Measurements from ENCODE around the gene ZNF488.
"Not testable (repeated sequence)": the region's sequence is repeated elsewhere in the genome, so short reads cannot be mapped to it uniquely, and the experiment has no call there.

Gene ZNF488

GRCh38 chr10:47409866-47410256, 25.8 kb upstream of the ZNF488 start:
- DNase-seq = no peak

GRCh38 chr10:47409171-47409865, 25.2 kb upstream of the ZNF488 start:
- no peak for DNase-seq

- DNase-seq = no peak
Measured at GRCh38 chr10:47408606-47409005, 24.5 kb upstream of the ZNF488 start.

GRCh38 chr10:47406870-47407691, 23.0 kb upstream of the ZNF488 start:
- DNase-seq = no peak

- no peak for DNase-seq
Measured at GRCh38 chr10:47406548-47406869, 22.4 kb upstream of the ZNF488 start.

GRCh38 chr10:47405857-47406547, 21.9 kb upstream of the ZNF488 start:
- no peak for DNase-seq

- DNase-seq = no peak
Measured at GRCh38 chr10:47404937-47405336, 20.8 kb upstream of the ZNF488 start.

- DNase-seq = no peak
Measured at GRCh38 chr10:47404446-47404845, 20.4 kb upstream of the ZNF488 start.

GRCh38 chr10:47403446-47404318, 19.6 kb upstream of the ZNF488 start:
- DNase-seq = no peak

GRCh38 chr10:47402641-47403301, 18.7 kb upstream of the ZNF488 start:
- no peak for DNase-seq

- DNase-seq = no peak
Measured at GRCh38 chr10:47401874-47402640, 18.0 kb upstream of the ZNF488 start.

GRCh38 chr10:47401210-47401609, 17.1 kb upstream of the ZNF488 start:
- DNase-seq = no peak

GRCh38 chr10:47400786-47401185, 16.7 kb upstream of the ZNF488 start:
- DNase-seq = no peak

GRCh38 chr10:47400251-47400650, 16.2 kb upstream of the ZNF488 start:
- no peak for DNase-seq

GRCh38 chr10:47397256-47397655, 13.2 kb upstream of the ZNF488 start:
- no peak for DNase-seq

GRCh38 chr10:47396311-47396717, 12.2 kb upstream of the ZNF488 start:
- DNase-seq = no peak

- no peak for DNase-seq
Measured at GRCh38 chr10:47389619-47390018, 5.5 kb upstream of the ZNF488 start.

GRCh38 chr10:47388879-47389278, 4.8 kb upstream of the ZNF488 start:
- no peak for DNase-seq

- DNase-seq = not testable (repeated sequence)
Measured at GRCh38 chr10:47386104-47386503, 2.0 kb upstream of the ZNF488 start.

- DNase-seq = no peak
Measured at GRCh38 chr10:47383261-47384147, 589 bp downstream of the ZNF488 start.

Data from cortex of kidney (tissue), 1 donor.